ENCODE results near the gene LIN28B. TPM values are rescaled to one million over a fixed set of nuclear protein-coding genes. Genes with fewer than 3 reads are reported as not detected.
A peak's percentile ranks its signal among the peaks of the same experiment; 100 is the strongest.

The LIN28B gene, protein sequence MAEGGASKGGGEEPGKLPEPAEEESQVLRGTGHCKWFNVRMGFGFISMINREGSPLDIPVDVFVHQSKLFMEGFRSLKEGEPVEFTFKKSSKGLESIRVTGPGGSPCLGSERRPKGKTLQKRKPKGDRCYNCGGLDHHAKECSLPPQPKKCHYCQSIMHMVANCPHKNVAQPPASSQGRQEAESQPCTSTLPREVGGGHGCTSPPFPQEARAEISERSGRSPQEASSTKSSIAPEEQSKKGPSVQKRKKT
- total RNA-seq, result 10 to 100 TPM in 3 of 8 experiments, 1 to 10 TPM in 3, under 1 TPM in 1, not detected in 1; 0.07 to 36.1 (median 9.6) TPM

GRCh38 chr6:104956731-104957294, at the start of gene LIN28B:
Gene LIN28B (plus strand): TSS chr6:104957107. CDS start chr6:104957251, 144 bp downstream.
- 0 to 17% (median 1%) methylated on average over 4 to 15 of the region's 15 CpGs for WGBS, 10 experiments
- peak in 5 of 8 experiments; percentile 41 to 74 (median 61) for ATAC-seq (replicated peaks in 6 of 8)
- in situ Hi-C loops (cut with MboI; ENCODE audit: low pct_unique_long_range_greater_than_20kb in 2 of 9, low sequenced_read_pairs in 9 of 9, unreplicated experiment in 9 of 9), result loop anchor here in 1 of 9 experiments (25.0 kb wide), 1 partner anchor 105 kb away; no protein-coding TSS in a partner anchor
- peaks cover 3 to 12% of the 10 kb centered on the region in 2 donors for H3K4me1 ChIP-seq (replicated peaks in 1 of 2)
- H3K4me3 ChIP-seq, result peak within 1 kb of the TSS; percentile 37 to 50 (median 45)
- H3K27ac ChIP-seq, result peak within 1 kb of the TSS; percentile 55 to 73

DNA sequence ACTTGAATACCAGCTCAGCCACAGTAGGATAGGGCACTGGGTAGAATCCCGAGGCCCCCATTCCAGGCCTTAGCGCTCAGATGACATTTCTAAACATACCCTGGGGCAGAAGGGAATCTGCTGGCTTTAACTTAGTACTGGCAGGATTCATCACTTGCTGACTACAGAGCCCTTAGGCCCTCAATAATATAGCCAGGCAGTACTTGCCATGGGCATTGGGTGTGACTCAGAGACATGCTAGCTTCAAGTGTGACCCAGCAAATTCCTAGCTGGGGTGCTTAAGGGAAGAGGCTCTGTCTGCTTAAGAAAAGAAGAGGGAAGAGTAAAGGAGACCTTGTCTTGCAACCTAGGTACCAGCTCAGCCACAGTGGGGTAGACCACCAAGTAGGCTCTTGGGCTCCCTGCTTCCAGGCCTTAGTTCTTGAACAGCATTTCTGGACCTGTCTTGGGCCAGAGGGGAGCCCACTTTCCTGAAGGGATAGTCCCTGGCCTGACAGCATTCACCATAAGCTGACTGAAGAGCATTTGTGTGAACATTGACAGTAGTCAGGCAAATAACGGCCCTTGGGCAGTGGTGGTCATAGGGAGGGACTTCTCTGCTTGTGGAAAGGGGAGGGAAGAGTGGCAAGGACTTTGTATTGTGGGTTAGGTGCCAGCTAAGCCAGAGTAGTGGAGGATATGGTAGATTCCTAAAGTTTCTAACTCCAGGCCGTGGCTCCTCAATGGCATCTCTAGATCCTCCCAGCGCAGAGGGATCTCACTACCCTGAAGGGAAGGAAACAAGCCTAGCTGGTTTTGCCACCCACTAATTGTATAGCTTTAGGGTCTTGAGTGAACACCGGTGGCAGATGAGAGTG, 48.6 kb upstream of the LIN28B start:
- H3K27ac ChIP-seq, result no peak overlapping the region
- peak in 2 of 8 experiments; percentile 65 to 99 for ATAC-seq (replicated peaks in 6 of 8)
- no peaks in the 10 kb centered on the region for H3K4me1 ChIP-seq (replicated peaks in 1 of 2)
- H3K4me3 ChIP-seq, result no peak overlapping the region
- 28 to 100% (median 80%) methylated on average over 1 to 4 of the region's 6 CpGs; no CpG with 5 or more reads in 2 of the 10 experiments for WGBS, 10 experiments
- in situ Hi-C loops (cut with MboI; ENCODE audit: low pct_unique_long_range_greater_than_20kb in 2 of 9, low sequenced_read_pairs in 9 of 9, unreplicated experiment in 9 of 9), result no loop called here

- no peak overlapping the region for H3K27ac ChIP-seq
- in situ Hi-C loops (cut with MboI; ENCODE audit: low pct_unique_long_range_greater_than_20kb in 2 of 9, low sequenced_read_pairs in 9 of 9, unreplicated experiment in 9 of 9), result no loop called here
- ATAC-seq (replicated peaks in 6 of 8), result no peak
- no peaks in the 10 kb centered on the region for H3K4me1 ChIP-seq (replicated peaks in 1 of 2)
- 0 to 88% (median 79%) methylated on average over 1 to 2 of the region's 2 CpGs for WGBS, 10 experiments
- no peak overlapping the region for H3K4me3 ChIP-seq
Measured at GRCh38 chr6:104908888-104909525, 47.9 kb upstream of the LIN28B start.

GRCh38 chr6:104921896-104922295, 35.0 kb upstream of the LIN28B start:
- 0 to 86% (median 50%) methylated on average over 1 of the region's 1 CpG; no CpG with 5 or more reads in 3 of the 10 experiments for WGBS, 10 experiments

GRCh38 chr6:104928141-104928540, 28.8 kb upstream of the LIN28B start:
- in situ Hi-C loops (cut with MboI; ENCODE audit: low pct_unique_long_range_greater_than_20kb in 2 of 9, low sequenced_read_pairs in 9 of 9, unreplicated experiment in 9 of 9), result loop anchor here in 1 of 9 experiments (25.0 kb wide), 1 partner anchor 134 kb away; no protein-coding TSS in a partner anchor
- Histone ChIP-seq H3K4me1 (replicated peaks in 1 of 2) (no peaks in the 10 kb centered on the region), H3K4me3 (no peak overlapping the region), H3K27ac (no peak overlapping the region)
- ATAC-seq (replicated peaks in 6 of 8), result no peak
- WGBS, 10 experiments, result 6 to 100% (median 73%) methylated on average over 1 to 3 of the region's 3 CpGs

More at GRCh38 chr6:104921896-104922295, 35.0 kb upstream of the LIN28B start:
- no peaks in the 10 kb centered on the region for H3K4me1 ChIP-seq (replicated peaks in 1 of 2)
- no peak for ATAC-seq (replicated peaks in 6 of 8)
- in situ Hi-C loops (cut with MboI; ENCODE audit: low pct_unique_long_range_greater_than_20kb in 2 of 9, low sequenced_read_pairs in 9 of 9, unreplicated experiment in 9 of 9), result no loop called here
- H3K27ac ChIP-seq, result no peak overlapping the region
- no peak overlapping the region for H3K4me3 ChIP-seq

GRCh38 chr6:104929353-104929752, 27.6 kb upstream of the LIN28B start:
- WGBS, 10 experiments, result 0 to 100% (median 83%) methylated on average over 1 to 5 of the region's 5 CpGs; no CpG with 5 or more reads in 1 of the 10 experiments
- no peak overlapping the region for H3K4me3 ChIP-seq
- no peak overlapping the region for H3K27ac ChIP-seq
- ATAC-seq (replicated peaks in 6 of 8), result no peak
- in situ Hi-C loops (cut with MboI; ENCODE audit: low pct_unique_long_range_greater_than_20kb in 2 of 9, low sequenced_read_pairs in 9 of 9, unreplicated experiment in 9 of 9), result loop anchor here in 1 of 9 experiments (25.0 kb wide), 1 partner anchor 133 kb away; no protein-coding TSS in a partner anchor
- no peaks in the 10 kb centered on the region for H3K4me1 ChIP-seq (replicated peaks in 1 of 2)

- in situ Hi-C loops (cut with MboI; ENCODE audit: low pct_unique_long_range_greater_than_20kb in 2 of 9, low sequenced_read_pairs in 9 of 9, unreplicated experiment in 9 of 9), result loop anchor here in 1 of 9 experiments (25.0 kb wide), 1 partner anchor 131 kb away; no protein-coding TSS in a partner anchor
- no peak for ATAC-seq (replicated peaks in 6 of 8)
- WGBS, 10 experiments, result 0 to 100% (median 50%) methylated on average over 2 of the region's 2 CpGs; no CpG with 5 or more reads in 1 of the 10 experiments
- Histone ChIP-seq H3K4me3 (no peak overlapping the region), H3K4me1 (replicated peaks in 1 of 2) (no peaks in the 10 kb centered on the region), H3K27ac (no peak overlapping the region)
Measured at GRCh38 chr6:104930939-104931338, 26.0 kb upstream of the LIN28B start.

GRCh38 chr6:104936766-104937535, 20.0 kb upstream of the LIN28B start:
- ATAC-seq (replicated peaks in 6 of 8), result no peak
- 77 to 100% (median 92%) methylated on average over 2 to 28 of the region's 38 CpGs; no CpG with 5 or more reads in 1 of the 10 experiments for WGBS, 10 experiments
- in situ Hi-C loops (cut with MboI; ENCODE audit: low pct_unique_long_range_greater_than_20kb in 2 of 9, low sequenced_read_pairs in 9 of 9, unreplicated experiment in 9 of 9), result loop anchor here in 1 of 9 experiments (25.0 kb wide), 1 partner anchor 125 kb away; no protein-coding TSS in a partner anchor
- no peak overlapping the region for H3K4me3 ChIP-seq
- no peak overlapping the region for H3K27ac ChIP-seq
- no peaks in the 10 kb centered on the region for H3K4me1 ChIP-seq (replicated peaks in 1 of 2)

- peak in 6 of 8 experiments; percentile 9 to 61 (median 50) for ATAC-seq (replicated peaks in 6 of 8)
- 0 to 100% (median 45%) methylated on average over 1 to 6 of the region's 88 CpGs; no CpG with 5 or more reads in 2 of the 10 experiments for WGBS, 10 experiments
- Histone ChIP-seq H3K4me3 (peak overlapping the region; percentile 38 to 90 (median 57)), H3K27ac (peak overlapping the region; percentile 74 to 88), H3K4me1 (replicated peaks in 1 of 2) (peaks cover 0 to 3% of the 10 kb centered on the region in 2 donors)
- in situ Hi-C loops (cut with MboI; ENCODE audit: low pct_unique_long_range_greater_than_20kb in 2 of 9, low sequenced_read_pairs in 9 of 9, unreplicated experiment in 9 of 9), result loop anchor here in 1 of 9 experiments (25.0 kb wide), 1 partner anchor 122 kb away; no protein-coding TSS in a partner anchor
Measured at GRCh38 chr6:104940238-104940892, 16.5 kb upstream of the LIN28B start.

GRCh38 chr6:104940893-104941728, 15.8 kb upstream of the LIN28B start:
- Histone ChIP-seq H3K4me1 (replicated peaks in 1 of 2) (peaks cover 0 to 3% of the 10 kb centered on the region in 2 donors), H3K27ac (peak overlapping the region; percentile 74 to 88), H3K4me3 (peak overlapping the region; percentile 38 to 90 (median 57))
- WGBS, 10 experiments, result 0 to 13% (median 0%) methylated on average over 1 to 24 of the region's 104 CpGs; no CpG with 5 or more reads in 3 of the 10 experiments
- in situ Hi-C loops (cut with MboI; ENCODE audit: low pct_unique_long_range_greater_than_20kb in 2 of 9, low sequenced_read_pairs in 9 of 9, unreplicated experiment in 9 of 9), result loop anchor here in 1 of 9 experiments (25.0 kb wide), 1 partner anchor 121 kb away; no protein-coding TSS in a partner anchor
- ATAC-seq (replicated peaks in 6 of 8), result peak; percentile 81 to 97 (median 86)

All from motor neuron (in vitro differentiated cells).